SU-DHL-6 (cell line): Measurements from ENCODE around the gene DHCR24.

Experiments used
- CTCF ChIP-seq: fragments of 200-600 bp; sonication (generic); IDR thresholded peaks from one replicate; pipeline ENCODE4 v1.5.1; 2017; ENCODE audit warnings: antibody characterized with exemption, mild to moderate bottlenecking, low read length, moderate library complexity; ENCODE audit not compliant: insufficient read depth, poor library complexity, severe bottlenecking
- EZH2phosphoT487 ChIP-seq: fragments of 200-600 bp; sonication (generic), shearing (Covaris generic); conservative IDR thresholded peaks from 2 replicates; pipeline ENCODE4 v1.6.1; 2018; ENCODE audit warnings: mild to moderate bottlenecking, antibody characterized with exemption, low read length, moderate library complexity, mixed read lengths

GRCh38 chr1:54875000-54875399 is 12.0 kb downstream of the DHCR24 start:
- TF ChIP-seq CTCF (no peak), EZH2phosphoT487 (no peak)
